Left lung (tissue), 10 donors: ENCODE data around the gene USP10. TPM values are rescaled to one million over a fixed set of nuclear protein-coding genes. Genes with fewer than 3 reads are reported as not detected.

Experiments
- ATAC-seq: fragments of 200-7000 bp; cut with Tn5 transposase; one replicate; pipeline ENCODE4 v1.9.1; 2020; ENCODE audit warnings: moderate library complexity
- DNase-seq, 4 donors: peaks; one replicate each; pipeline ENCODE4 v3.0.0-alpha.2; 2013 to 2020
- H3K27ac ChIP-seq, 2 donors: fragments of 200-600 bp; sonication (generic) in 1 of 2; one replicate each; pipeline versions ENCODE4 v1.5.0 to v1.8.0; 2020 to 2021
- H3K27me3 ChIP-seq, 2 donors: fragments of 200-600 bp; sonication (generic) in 1 of 2; one replicate each; pipeline versions ENCODE4 v1.5.0 to v1.8.0; 2020 to 2021
- H3K36me3 ChIP-seq, 2 donors: fragments of 200-600 bp; sonication (generic) in 1 of 2; one replicate each; pipeline versions ENCODE4 v1.5.0 to v1.8.0; 2020 to 2021
- H3K4me1 ChIP-seq, 2 donors: fragments of 200-600 bp; one replicate each; pipeline ENCODE4 v1.8.0; 2021
- H3K4me3 ChIP-seq, 2 donors: fragments of 200-600 bp; sonication (generic) in 1 of 2; one replicate each; pipeline versions ENCODE4 v1.5.0 to v1.8.0; 2020 to 2021; ENCODE audit warnings: mild to moderate bottlenecking in 1 of 2
- H3K9me3 ChIP-seq, 2 donors: fragments of 200-600 bp; sonication (generic) in 1 of 2; one replicate each; pipeline versions ENCODE4 v1.5.0 to v1.8.0; 2020 to 2021
- CTCF ChIP-seq, 2 donors: fragments of 200-600 bp; sonication (generic) in 1 of 2; IDR thresholded peaks; one replicate each; pipeline versions ENCODE4 v1.5.0 to v1.8.0; 2021; ENCODE audit warnings: antibody characterized with exemption in 2 of 2
- intact Hi-C, 2 donors: fragments of 100-400 bp; cut with DNase I; formaldehyde crosslinking; loops; one replicate each; pipeline versions ENCODE4 v1.11.2 to v1.14.2; 2022
- polyA plus RNA-seq, 6 donors: library from polyadenylated mRNA; unstranded; fragments of 120-200 nt; gene quantifications; one replicate each; pipeline ENCODE4 v1.2.1, GENCODE V29; 2013; ENCODE audit not compliant: insufficient read length in 6 of 6
- total RNA-seq, 2 donors: library from RNA; stranded (reverse); fragmentation: NEBNext Ultra II Directional; extraction: Animal tissue kit (Norgen Biotek cat#: 25700); gene quantifications; one replicate each; pipeline ENCODE4 v1.2.1, GENCODE V29; 2021
- donor health status: DM: no; HTN: yes; CAD: no.
- donor health status: DM: no; HTN: no; CAD: no.

Gene USP10
- total and polyA plus RNA-seq, 8 donors = 57.4 to 102 (median 87.8) TPM

- peak; percentile 86 to 88 for TF ChIP-seq CTCF (IDR thresholded peaks at IDR 0.05)
- peak overlapping the region in 1 of 2 donors; percentile 43 for H3K27ac ChIP-seq
- H3K36me3 ChIP-seq = peaks cover 0 to 7% of the 10 kb centered on the region in 2 donors
- intact Hi-C loops = no loop called here
- H3K4me1 ChIP-seq = peaks cover 23 to 65% of the 10 kb centered on the region in 2 donors
- H3K4me3 ChIP-seq = no peak overlapping the region
- no peaks in the 10 kb centered on the region for H3K27me3 ChIP-seq
- ATAC-seq = peak; percentile 82
- H3K9me3 ChIP-seq = no peaks in the 10 kb centered on the region
- DNase-seq = peak in 2 of 4 donors; percentile 69 to 73
Measured at GRCh38 chr16:84738255-84739038, 38.6 kb downstream of the USP10 start.

- no peaks in the 10 kb centered on the region for H3K27me3 ChIP-seq
- ATAC-seq (peak; percentile 3), DNase-seq (no peak)
- H3K4me1 ChIP-seq = peaks cover 23 to 67% of the 10 kb centered on the region in 2 donors
- peak overlapping the region in 1 of 2 donors; percentile 43 for H3K27ac ChIP-seq
- no peak overlapping the region for H3K4me3 ChIP-seq
- H3K36me3 ChIP-seq = peaks cover 0 to under 1% of the 10 kb centered on the region in 2 donors
- intact Hi-C loops = no loop called here
- TF ChIP-seq CTCF (IDR thresholded peaks at IDR 0.05) = no peak
- H3K9me3 ChIP-seq = no peaks in the 10 kb centered on the region
Measured at GRCh38 chr16:84739349-84740124, 39.7 kb downstream of the USP10 start.

- no peak for TF ChIP-seq CTCF (IDR thresholded peaks at IDR 0.05)
- Histone ChIP-seq H3K27ac (peak overlapping the region in 1 of 2 donors; percentile 4), H3K36me3 (peaks cover 0 to 12% of the 10 kb centered on the region in 2 donors), H3K9me3 (no peaks in the 10 kb centered on the region), H3K4me3 (no peak overlapping the region), H3K4me1 (peaks cover 23 to 67% of the 10 kb centered on the region in 2 donors), H3K27me3 (no peaks in the 10 kb centered on the region)
- ATAC-seq (no peak), DNase-seq (no peak)
- intact Hi-C loops = no loop called here
Measured at GRCh38 chr16:84740596-84741116, 40.9 kb downstream of the USP10 start.

GRCh38 chr16:84741340-84741830, 41.6 kb downstream of the USP10 start:
- peaks cover 23 to 67% of the 10 kb centered on the region in 2 donors for H3K4me1 ChIP-seq

More at GRCh38 chr16:84741340-84741830, 41.6 kb downstream of the USP10 start:
- H3K27ac ChIP-seq = no peak overlapping the region
- ATAC-seq (no peak), DNase-seq (peak in 1 of 4 donors; percentile 50)
- H3K27me3 ChIP-seq = no peaks in the 10 kb centered on the region
- no peaks in the 10 kb centered on the region for H3K9me3 ChIP-seq
- intact Hi-C loops = no loop called here
- H3K4me3 ChIP-seq = no peak overlapping the region
- peaks cover 0 to 13% of the 10 kb centered on the region in 2 donors for H3K36me3 ChIP-seq
- no peak for TF ChIP-seq CTCF (IDR thresholded peaks at IDR 0.05)
